ENCODE data around the gene CD180. TPM values are rescaled to one million over a fixed set of nuclear protein-coding genes. Genes with fewer than 3 reads are reported as not detected.
A peak's percentile ranks its signal among the peaks of the same experiment; 100 is the strongest.

Gene CD180
- polyA plus RNA-seq, 1 experiment: not detected

DNA sequence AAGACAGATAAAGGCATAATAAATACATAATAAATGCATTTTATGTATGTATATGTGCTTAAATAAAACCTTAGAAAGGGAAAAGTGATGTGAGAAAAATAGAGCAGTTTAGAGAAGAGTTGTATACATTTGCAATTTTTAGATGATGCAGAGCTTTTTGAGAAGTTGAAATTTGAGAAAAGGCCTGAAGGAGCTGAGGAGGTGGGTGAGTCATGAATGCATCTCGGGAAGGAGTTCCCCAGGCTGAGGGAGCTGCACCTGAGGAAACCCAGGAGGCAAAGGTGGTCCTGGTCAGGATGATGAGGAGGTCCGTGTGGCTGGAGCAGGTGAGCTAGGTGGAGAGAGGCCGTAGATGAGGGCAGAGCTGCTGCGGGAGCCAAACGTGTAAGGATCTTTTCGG lies 17.4 kb upstream of the CD180 start:
- ChIA-PET CTCF (interaction anchor here (0.7 to 1.0 kb wide), 3 partner anchors 36 to 58 kb away, joined by 3 to 4 read pairs (median 3); no protein-coding TSS in a partner anchor), POLR2A (no interaction called here)
- H3K27me3 ChIP-seq (ENCODE audit: control insufficient read depth, insufficient read depth, low read length): no peaks in the 10 kb centered on the region
- TF ChIP-seq, protein P1, sequence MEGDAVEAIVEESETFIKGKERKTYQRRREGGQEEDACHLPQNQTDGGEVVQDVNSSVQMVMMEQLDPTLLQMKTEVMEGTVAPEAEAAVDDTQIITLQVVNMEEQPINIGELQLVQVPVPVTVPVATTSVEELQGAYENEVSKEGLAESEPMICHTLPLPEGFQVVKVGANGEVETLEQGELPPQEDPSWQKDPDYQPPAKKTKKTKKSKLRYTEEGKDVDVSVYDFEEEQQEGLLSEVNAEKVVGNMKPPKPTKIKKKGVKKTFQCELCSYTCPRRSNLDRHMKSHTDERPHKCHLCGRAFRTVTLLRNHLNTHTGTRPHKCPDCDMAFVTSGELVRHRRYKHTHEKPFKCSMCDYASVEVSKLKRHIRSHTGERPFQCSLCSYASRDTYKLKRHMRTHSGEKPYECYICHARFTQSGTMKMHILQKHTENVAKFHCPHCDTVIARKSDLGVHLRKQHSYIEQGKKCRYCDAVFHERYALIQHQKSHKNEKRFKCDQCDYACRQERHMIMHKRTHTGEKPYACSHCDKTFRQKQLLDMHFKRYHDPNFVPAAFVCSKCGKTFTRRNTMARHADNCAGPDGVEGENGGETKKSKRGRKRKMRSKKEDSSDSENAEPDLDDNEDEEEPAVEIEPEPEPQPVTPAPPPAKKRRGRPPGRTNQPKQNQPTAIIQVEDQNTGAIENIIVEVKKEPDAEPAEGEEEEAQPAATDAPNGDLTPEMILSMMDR (IDR thresholded peaks at IDR 0.05; ENCODE audit: insufficient read depth, low read depth, low read length): no peak
- no peak overlapping the region for H3K4me3 ChIP-seq (ENCODE audit: low read depth, low read length)
- H3K36me3 ChIP-seq (ENCODE audit: control insufficient read depth, insufficient read depth, low read length): no peaks in the 10 kb centered on the region
- DNase-seq (ENCODE audit: low read depth): no peak

DNA sequence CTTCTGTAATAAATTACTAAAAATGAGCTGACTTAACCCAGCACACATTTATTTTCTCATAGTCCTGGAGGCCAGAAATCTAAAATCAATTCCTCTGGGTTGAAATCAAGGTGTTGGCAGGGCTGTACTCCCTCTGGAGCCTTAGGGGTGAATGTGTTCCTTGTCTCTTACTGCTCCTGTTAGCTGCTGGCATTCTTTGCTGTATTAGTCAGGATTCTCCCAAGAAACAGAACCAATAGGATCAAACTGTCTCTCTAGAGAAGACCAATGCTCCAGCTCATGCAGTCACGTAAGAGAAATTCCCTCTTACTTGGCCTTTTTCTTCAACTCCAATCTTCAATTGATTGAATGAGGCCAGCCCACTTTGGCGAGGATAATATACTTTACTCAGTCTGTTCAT lies 15.3 kb upstream of the CD180 start:
- TF ChIP-seq, protein P1 (IDR thresholded peaks at IDR 0.05; ENCODE audit: insufficient read depth, low read depth, low read length): 0 out of 2 replicates have a peak, but pooled peaks have one; percentile 7
- Histone ChIP-seq H3K27me3 (ENCODE audit: control insufficient read depth, insufficient read depth, low read length) (no peaks in the 10 kb centered on the region), H3K36me3 (ENCODE audit: control insufficient read depth, insufficient read depth, low read length) (no peaks in the 10 kb centered on the region), H3K4me3 (ENCODE audit: low read depth, low read length) (no peak overlapping the region)
- CTCF ChIA-PET: interaction anchor here (1.0 to 1.4 kb wide), 3 partner anchors 45 to 55 kb away, joined by 3 read pairs; no protein-coding TSS in a partner anchor
- peak; percentile 42 for DNase-seq (ENCODE audit: low read depth)
- POLR2A ChIA-PET: no interaction called here

DNA sequence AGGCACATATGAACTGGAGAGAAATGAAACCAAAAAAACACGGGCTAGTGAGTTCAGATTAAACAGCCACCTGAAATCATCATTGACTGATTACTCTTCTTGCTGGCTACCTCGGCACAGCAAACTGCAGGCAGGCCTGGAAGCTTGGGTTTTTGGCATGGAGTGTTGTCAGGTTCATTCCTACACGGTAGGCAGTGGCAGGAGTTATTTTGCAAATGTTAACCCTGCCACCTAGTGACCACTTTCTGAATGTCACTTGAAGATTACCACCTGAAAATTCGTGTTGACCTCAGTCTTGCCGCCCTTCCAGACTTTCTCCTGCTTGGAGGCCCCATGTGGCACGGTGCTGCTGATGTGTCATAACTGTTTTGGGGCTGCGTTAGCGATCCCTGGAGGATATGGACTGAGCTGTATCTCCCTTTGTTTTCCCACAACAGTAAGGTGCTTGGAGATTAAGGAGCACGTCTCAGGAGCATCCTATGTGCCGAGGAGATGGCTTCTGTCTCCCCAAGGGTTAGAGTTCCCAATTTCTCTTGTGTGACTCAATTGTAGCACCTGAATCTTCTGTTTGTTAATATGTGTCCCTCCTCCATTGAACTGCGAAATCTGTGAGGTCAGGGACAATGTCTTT lies 12.7 kb upstream of the CD180 start:
- CTCF ChIA-PET: interaction anchor here (0.6 to 4.2 kb wide), 14 partner anchors 13 to 1043 kb away, joined by 3 to 28 read pairs (median 4); no protein-coding TSS in a partner anchor
- no peaks in the 10 kb centered on the region for H3K36me3 ChIP-seq (ENCODE audit: control insufficient read depth, insufficient read depth, low read length)
- H3K27me3 ChIP-seq (ENCODE audit: control insufficient read depth, insufficient read depth, low read length): no peaks in the 10 kb centered on the region; the same call in 1 of the 2 replicates
- no peak for DNase-seq (ENCODE audit: low read depth)
- TF ChIP-seq, protein P1 (IDR thresholded peaks at IDR 0.05; ENCODE audit: insufficient read depth, low read depth, low read length): peak; percentile 72
- H3K4me3 ChIP-seq (ENCODE audit: low read depth, low read length): no peak overlapping the region
- POLR2A ChIA-PET: no interaction called here

DNA sequence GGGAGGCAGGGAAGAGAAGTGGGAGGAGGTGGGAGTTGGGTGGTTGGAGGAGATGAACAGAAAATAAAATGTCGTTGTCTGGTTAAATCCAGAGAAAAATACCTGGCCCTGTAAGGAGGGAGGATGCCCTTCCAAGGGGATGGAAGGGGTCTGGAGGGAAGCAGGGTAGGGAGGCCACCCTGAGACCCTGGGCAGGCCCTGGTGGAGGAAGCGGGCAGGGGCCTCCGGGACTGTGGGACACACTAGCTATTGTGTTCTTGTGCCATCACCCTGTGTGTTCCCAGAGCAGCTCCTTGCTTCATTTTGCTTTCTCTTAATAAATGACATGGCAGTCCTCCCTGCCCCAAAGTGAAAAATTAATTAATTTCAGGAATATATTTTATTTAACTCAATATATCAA lies 11.8 kb upstream of the CD180 start:
- Histone ChIP-seq H3K36me3 (ENCODE audit: control insufficient read depth, insufficient read depth, low read length) (no peaks in the 10 kb centered on the region), H3K27me3 (ENCODE audit: control insufficient read depth, insufficient read depth, low read length) (no peaks in the 10 kb centered on the region; the same call in 1 of the 2 replicates), H3K4me3 (ENCODE audit: low read depth, low read length) (no peak overlapping the region)
- POLR2A ChIA-PET: no interaction called here
- TF ChIP-seq, protein P1 (IDR thresholded peaks at IDR 0.05; ENCODE audit: insufficient read depth, low read depth, low read length): no peak
- DNase-seq (ENCODE audit: low read depth): no peak
- CTCF ChIA-PET: interaction anchor here (0.6 to 4.2 kb wide), 12 partner anchors 13 to 902 kb away, joined by 3 to 28 read pairs (median 4); no protein-coding TSS in a partner anchor

DNA sequence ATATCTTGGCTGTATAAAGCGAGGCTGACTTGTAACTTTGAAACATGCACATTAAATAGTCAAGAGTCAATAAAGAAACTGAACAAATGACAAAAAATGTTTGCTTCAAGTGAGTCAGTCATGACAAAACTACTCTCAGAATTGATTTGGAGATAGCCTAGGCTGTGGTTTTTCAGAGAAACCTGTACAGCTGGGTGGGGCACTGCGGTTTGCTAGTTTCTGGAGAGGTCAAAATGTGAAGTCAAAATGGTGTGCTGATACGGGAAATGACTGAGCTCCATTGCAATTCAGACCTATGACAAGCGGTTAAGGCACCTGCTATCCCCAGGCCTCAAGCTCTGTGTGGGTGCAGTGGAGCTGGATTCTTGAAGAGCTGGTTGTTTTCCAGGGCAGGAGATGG lies 10.3 kb upstream of the CD180 start:
- DNase-seq (ENCODE audit: low read depth): no peak

More for the DNA sequence above, 10.3 kb upstream of the CD180 start:
- TF ChIP-seq, protein P1 (IDR thresholded peaks at IDR 0.05; ENCODE audit: insufficient read depth, low read depth, low read length): no peak
- POLR2A ChIA-PET: interaction anchor here (0.6 kb wide), 1 partner anchor 257 kb away, joined by 4 read pairs; no protein-coding TSS in a partner anchor
- H3K4me3 ChIP-seq (ENCODE audit: low read depth, low read length): no peak overlapping the region
- CTCF ChIA-PET: interaction anchor here (1.0 to 4.2 kb wide), 3 partner anchors 45 to 392 kb away, joined by 4 to 28 read pairs (median 4); no protein-coding TSS in a partner anchor
- H3K27me3 ChIP-seq (ENCODE audit: control insufficient read depth, insufficient read depth, low read length): no peaks in the 10 kb centered on the region; the same call in 1 of the 2 replicates
- H3K36me3 ChIP-seq (ENCODE audit: control insufficient read depth, insufficient read depth, low read length): no peaks in the 10 kb centered on the region

Data from BJ (cell line).